Esophagus muscularis mucosa (tissue), 4 donors: ENCODE results near the gene CNTNAP2. TPM values are rescaled to one million over a fixed set of nuclear protein-coding genes. Genes with fewer than 3 reads are reported as not detected.
"Not testable (repeated sequence)": the region's sequence is repeated elsewhere in the genome, so short reads cannot be mapped to it uniquely, and the experiment has no call there.

Source experiments
- DNase-seq: peaks from one replicate; pipeline ENCODE4 v3.0.0-alpha.2; 2017; ENCODE audit errors: extremely low spot score
- H3K27ac ChIP-seq, 4 donors: fragments of 200-600 bp; sonication (generic); replicated peaks in 1 of 4; 1 replicate in 3 of 4; 2 replicates in 1 of 4; pipeline ENCODE4 v1.5.1; 2016 to 2019; ENCODE audit warnings: mild to moderate bottlenecking in 1 of 4
- H3K27me3 ChIP-seq, 4 donors: fragments of 200-600 bp; sonication (generic); one replicate each; pipeline versions ENCODE4 v1.5.1 to v1.6.0; 2016 to 2019
- H3K36me3 ChIP-seq, 4 donors: fragments of 200-600 bp; sonication (generic); one replicate each; pipeline ENCODE4 v1.5.1; 2016 to 2019
- H3K4me1 ChIP-seq, 4 donors: fragments of 200-600 bp; sonication (generic); one replicate each; pipeline ENCODE4 v1.5.1; 2016 to 2019
- H3K4me3 ChIP-seq, 4 donors: fragments of 200-600 bp; sonication (generic); 1 replicate in 2 of 4; 2 replicates in 2 of 4; pipeline ENCODE4 v1.5.1; 2016 to 2019; ENCODE audit warnings: mild to moderate bottlenecking in 4 of 4, moderate library complexity in 1 of 4
- H3K9me3 ChIP-seq, 4 donors: fragments of 200-600 bp; sonication (generic); 1 replicate in 3 of 4; 2 replicates in 1 of 4; pipeline ENCODE4 v1.5.1; 2016 to 2019
- EP300 ChIP-seq: sonication (generic); formaldehyde crosslinking; IDR thresholded peaks from one replicate; pipeline ENCODE4 v1.6.1; 2017; ENCODE audit warnings: antibody characterized with exemption
- POLR2A ChIP-seq: fragments of 450-650 bp; IDR thresholded peaks from one replicate; pipeline ENCODE4 v1.6.1; 2017; ENCODE audit warnings: antibody characterized with exemption, moderate library complexity, mild to moderate bottlenecking, low read depth
- POLR2AphosphoS5 ChIP-seq, 2 donors: sonication (generic); formaldehyde crosslinking; IDR thresholded peaks; one replicate each; pipeline ENCODE4 v1.6.1; 2017; ENCODE audit warnings: antibody characterized with exemption in 2 of 2
- WGBS: methylation state at CpG from one replicate; pipeline ENCODE4 v1.1.5; 2018; 5-methylcytosine and 5-hydroxymethylcytosine counted together
- intact Hi-C: fragments of 100-400 bp; cut with DNase I; formaldehyde crosslinking; loops from one replicate; pipeline ENCODE4 v1.15.1; 2023
- total RNA-seq, 4 donors: library from RNA; depleted of rRNA; stranded (reverse); fragments of >200 nt; gene quantifications; one replicate each; pipeline versions ENCODE4 v1.1.0 to v1.2.1, GENCODE V29; 2016
- TF ChIP-seq, protein P1 (sequence below), 3 experiments: fragments of 200-600 bp in 2 of 3; fragments of 450-650 bp in 1 of 3; sonication (generic) in 2 of 3; IDR thresholded peaks; one replicate each; pipeline ENCODE4 v1.5.1; 2017 to 2019; ENCODE audit warnings: antibody characterized with exemption in 3 of 3, mild to moderate bottlenecking in 2 of 3, moderate library complexity in 1 of 3

CNTNAP2 gene
- total RNA-seq, 4 donors from 2014 or later = 1.2 to 2.9 (median 1.9) TPM

- no peaks in the 10 kb centered on the region for H3K4me1 ChIP-seq
Observed at GRCh38 chr7:146242661-146243060, 126.1 kb downstream of the CNTNAP2 start.

DNA sequence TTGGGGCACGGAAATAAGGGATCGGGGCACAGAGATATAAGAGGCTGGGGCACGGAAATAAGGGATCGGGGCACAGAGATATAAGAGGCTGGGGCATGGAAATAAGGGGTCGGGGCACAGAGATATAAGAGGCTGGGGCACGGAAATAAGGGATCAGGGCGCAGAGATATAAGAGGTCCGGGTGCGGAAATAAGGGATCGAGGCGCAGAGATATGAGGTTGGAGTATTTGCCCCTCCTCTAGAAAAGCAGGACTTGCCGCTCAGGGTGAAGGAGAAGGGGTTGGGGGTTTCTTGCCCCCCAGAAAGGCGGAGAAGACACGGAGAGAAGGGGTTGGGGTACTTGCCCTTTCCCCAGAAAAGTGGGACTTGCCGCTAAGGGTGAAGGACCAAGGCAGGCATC, 131.4 kb downstream of the CNTNAP2 start:
- H3K27ac ChIP-seq, H3K4me3 ChIP-seq, H3K4me1 ChIP-seq, intact Hi-C loops, H3K9me3 ChIP-seq, DNase-seq, H3K36me3 ChIP-seq: not testable (repeated sequence)
- 31% methylated on average over 15 of the region's 15 CpGs for WGBS
- peaks cover 0 to 17% (median 0%) of the 10 kb centered on the region in 4 donors for H3K27me3 ChIP-seq

More at GRCh38 chr7:146242661-146243060, 126.1 kb downstream of the CNTNAP2 start:
- H3K36me3 ChIP-seq = no peaks in the 10 kb centered on the region
- H3K27ac ChIP-seq = no peak overlapping the region
- H3K9me3 ChIP-seq = no peaks in the 10 kb centered on the region
- H3K27me3 ChIP-seq = peaks cover 0 to 8% (median 0%) of the 10 kb centered on the region in 4 donors
- no peak for DNase-seq
- H3K4me3 ChIP-seq = no peak overlapping the region
- TF ChIP-seq POLR2A = no peak
- TF ChIP-seq, protein P1, sequence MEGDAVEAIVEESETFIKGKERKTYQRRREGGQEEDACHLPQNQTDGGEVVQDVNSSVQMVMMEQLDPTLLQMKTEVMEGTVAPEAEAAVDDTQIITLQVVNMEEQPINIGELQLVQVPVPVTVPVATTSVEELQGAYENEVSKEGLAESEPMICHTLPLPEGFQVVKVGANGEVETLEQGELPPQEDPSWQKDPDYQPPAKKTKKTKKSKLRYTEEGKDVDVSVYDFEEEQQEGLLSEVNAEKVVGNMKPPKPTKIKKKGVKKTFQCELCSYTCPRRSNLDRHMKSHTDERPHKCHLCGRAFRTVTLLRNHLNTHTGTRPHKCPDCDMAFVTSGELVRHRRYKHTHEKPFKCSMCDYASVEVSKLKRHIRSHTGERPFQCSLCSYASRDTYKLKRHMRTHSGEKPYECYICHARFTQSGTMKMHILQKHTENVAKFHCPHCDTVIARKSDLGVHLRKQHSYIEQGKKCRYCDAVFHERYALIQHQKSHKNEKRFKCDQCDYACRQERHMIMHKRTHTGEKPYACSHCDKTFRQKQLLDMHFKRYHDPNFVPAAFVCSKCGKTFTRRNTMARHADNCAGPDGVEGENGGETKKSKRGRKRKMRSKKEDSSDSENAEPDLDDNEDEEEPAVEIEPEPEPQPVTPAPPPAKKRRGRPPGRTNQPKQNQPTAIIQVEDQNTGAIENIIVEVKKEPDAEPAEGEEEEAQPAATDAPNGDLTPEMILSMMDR (IDR thresholded peaks at IDR 0.05) = no peak
- TF ChIP-seq POLR2AphosphoS5 (IDR thresholded peaks at IDR 0.05) = no peak
- no peak for TF ChIP-seq EP300
- intact Hi-C loops = no loop called here

DNA sequence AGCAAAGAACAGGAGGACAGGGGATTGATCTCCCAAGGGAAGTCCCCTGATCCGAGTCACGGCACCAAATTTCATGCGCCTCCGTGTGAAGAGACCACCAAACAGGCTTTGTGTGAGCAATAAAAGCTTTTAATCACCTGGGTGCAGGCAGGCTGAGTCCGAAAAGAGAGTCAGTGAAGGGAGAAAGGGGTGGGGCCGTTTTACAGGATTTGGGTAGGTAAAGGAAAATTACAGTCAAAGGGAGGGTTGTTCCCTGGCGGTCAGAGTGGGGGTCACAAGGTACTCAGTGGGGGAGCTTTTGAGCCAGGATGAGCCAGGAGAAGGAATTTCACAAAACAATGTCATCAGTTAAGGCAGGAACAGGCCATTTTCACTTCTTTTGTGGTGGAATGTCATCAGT, 132.1 kb downstream of the CNTNAP2 start:
- intact Hi-C loops = not testable (repeated sequence)
- WGBS = 36% methylated on average over 7 of the region's 7 CpGs

DNA sequence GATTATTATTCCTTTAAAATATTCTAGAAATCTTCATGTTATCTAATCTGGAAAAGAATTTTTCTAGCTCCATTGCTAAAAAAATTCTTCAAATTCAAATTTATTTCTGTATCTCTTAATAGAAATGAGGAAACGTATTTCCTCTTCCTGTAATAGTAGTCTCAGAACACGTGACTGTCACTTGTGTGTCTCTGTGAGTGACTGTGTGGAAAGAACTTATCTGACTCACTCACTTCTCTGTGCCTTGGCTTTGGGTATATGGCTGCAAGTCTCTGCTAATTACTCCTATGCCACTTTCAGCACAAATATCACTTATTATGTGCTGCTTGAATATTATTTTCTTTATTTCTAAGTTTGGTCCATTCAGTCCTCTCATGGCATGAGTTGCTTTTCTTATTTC, 132.7 kb downstream of the CNTNAP2 start:
- Histone ChIP-seq H3K4me3 (no peak overlapping the region), H3K4me1 (peaks cover 0 to 7% (median 0%) of the 10 kb centered on the region in 4 donors), H3K27ac (no peak overlapping the region), H3K27me3 (peaks cover 0 to 17% (median 0%) of the 10 kb centered on the region in 4 donors), H3K9me3 (no peaks in the 10 kb centered on the region), H3K36me3 (no peaks in the 10 kb centered on the region)
- intact Hi-C loops = no loop called here
- no peak for TF ChIP-seq EP300
- TF ChIP-seq POLR2AphosphoS5 (IDR thresholded peaks at IDR 0.05) = no peak
- TF ChIP-seq POLR2A = no peak
- TF ChIP-seq, protein P1 (IDR thresholded peaks at IDR 0.05) = no peak
- WGBS = 58% methylated on average over 2 of the region's 2 CpGs
- no peak for DNase-seq

More for the DNA sequence above, 132.1 kb downstream of the CNTNAP2 start:
- H3K36me3 ChIP-seq, H3K27ac ChIP-seq, H3K4me3 ChIP-seq, H3K4me1 ChIP-seq, DNase-seq, H3K9me3 ChIP-seq: not testable (repeated sequence)
- peaks cover 0 to 17% (median 0%) of the 10 kb centered on the region in 4 donors for H3K27me3 ChIP-seq

GRCh38 chr7:146255609-146256008, 139.0 kb downstream of the CNTNAP2 start:
- TF ChIP-seq, protein P1 (IDR thresholded peaks at IDR 0.05) = no peak
- TF ChIP-seq POLR2AphosphoS5 (IDR thresholded peaks at IDR 0.05) = no peak
- TF ChIP-seq POLR2A = no peak
- Histone ChIP-seq H3K27me3 (no peaks in the 10 kb centered on the region), H3K4me1 (no peaks in the 10 kb centered on the region), H3K9me3 (no peaks in the 10 kb centered on the region), H3K27ac (no peak overlapping the region), H3K36me3 (no peaks in the 10 kb centered on the region), H3K4me3 (no peak overlapping the region)
- 40% methylated on average over 3 of the region's 3 CpGs for WGBS
- DNase-seq = no peak
- intact Hi-C loops = no loop called here

- TF ChIP-seq POLR2AphosphoS5 (IDR thresholded peaks at IDR 0.05) (no peak), EP300 (no peak), POLR2A (no peak)
- TF ChIP-seq, protein P1 (IDR thresholded peaks at IDR 0.05) = no peak
- intact Hi-C loops = no loop called here
- no peak overlapping the region for H3K4me3 ChIP-seq
- DNase-seq = no peak
- no peaks in the 10 kb centered on the region for H3K36me3 ChIP-seq
- WGBS = 75% methylated on average over 1 of the region's 1 CpG
- no peaks in the 10 kb centered on the region for H3K9me3 ChIP-seq
- H3K4me1 ChIP-seq = no peaks in the 10 kb centered on the region
- no peak overlapping the region for H3K27ac ChIP-seq
- no peaks in the 10 kb centered on the region for H3K27me3 ChIP-seq
Observed at GRCh38 chr7:146262527-146262926, 145.9 kb downstream of the CNTNAP2 start.
